Measurements from ENCODE around the gene HMCN2.

HMCN2 gene

DNA sequence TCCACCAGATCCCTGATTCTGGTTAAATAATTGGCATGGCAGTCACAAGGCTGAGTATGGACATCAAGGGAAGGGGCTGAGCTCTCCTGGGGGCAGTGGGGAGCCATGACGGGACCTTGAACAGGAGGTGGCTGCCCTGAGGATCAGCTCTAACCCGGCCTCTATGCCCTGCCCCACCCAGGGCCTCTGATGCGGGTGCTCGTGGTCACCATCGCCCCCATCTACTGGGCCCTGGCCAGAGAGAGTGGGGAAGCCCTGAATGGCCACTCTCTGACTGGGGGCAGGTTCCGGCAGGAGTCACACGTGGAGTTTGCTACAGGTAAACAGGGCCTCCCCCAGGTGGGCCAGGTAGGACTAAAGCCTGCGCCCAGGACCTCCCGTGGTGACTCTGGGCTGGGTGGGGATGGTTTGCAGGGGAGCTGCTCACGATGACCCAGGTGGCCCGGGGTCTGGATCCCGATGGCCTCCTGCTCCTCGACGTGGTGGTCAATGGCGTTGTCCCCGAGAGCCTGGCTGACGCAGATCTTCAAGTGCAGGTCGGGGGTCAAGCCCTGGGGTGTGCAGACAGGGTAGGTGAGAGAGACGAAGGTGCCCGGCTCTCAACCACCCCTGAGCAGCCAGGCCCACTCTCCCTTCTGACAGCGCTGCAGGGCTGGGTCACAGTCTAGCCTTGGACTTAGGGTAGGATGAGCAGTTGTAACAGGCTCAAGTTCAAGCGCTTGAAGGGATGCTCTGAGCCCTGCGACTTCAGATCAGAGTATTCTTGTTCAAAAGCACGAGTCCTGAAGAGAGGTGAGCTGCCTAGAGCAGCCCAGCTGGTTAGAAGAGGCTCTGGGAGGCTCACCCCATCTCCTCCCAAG, 159.3 kb downstream of the HMCN2 start:
- no peak overlapping the region for H3K4me3 ChIP-seq (ENCODE audit: low read depth, low read length)
- DNase-seq (ENCODE audit: low read depth): no peak
- TF ChIP-seq, protein P1, sequence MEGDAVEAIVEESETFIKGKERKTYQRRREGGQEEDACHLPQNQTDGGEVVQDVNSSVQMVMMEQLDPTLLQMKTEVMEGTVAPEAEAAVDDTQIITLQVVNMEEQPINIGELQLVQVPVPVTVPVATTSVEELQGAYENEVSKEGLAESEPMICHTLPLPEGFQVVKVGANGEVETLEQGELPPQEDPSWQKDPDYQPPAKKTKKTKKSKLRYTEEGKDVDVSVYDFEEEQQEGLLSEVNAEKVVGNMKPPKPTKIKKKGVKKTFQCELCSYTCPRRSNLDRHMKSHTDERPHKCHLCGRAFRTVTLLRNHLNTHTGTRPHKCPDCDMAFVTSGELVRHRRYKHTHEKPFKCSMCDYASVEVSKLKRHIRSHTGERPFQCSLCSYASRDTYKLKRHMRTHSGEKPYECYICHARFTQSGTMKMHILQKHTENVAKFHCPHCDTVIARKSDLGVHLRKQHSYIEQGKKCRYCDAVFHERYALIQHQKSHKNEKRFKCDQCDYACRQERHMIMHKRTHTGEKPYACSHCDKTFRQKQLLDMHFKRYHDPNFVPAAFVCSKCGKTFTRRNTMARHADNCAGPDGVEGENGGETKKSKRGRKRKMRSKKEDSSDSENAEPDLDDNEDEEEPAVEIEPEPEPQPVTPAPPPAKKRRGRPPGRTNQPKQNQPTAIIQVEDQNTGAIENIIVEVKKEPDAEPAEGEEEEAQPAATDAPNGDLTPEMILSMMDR (IDR thresholded peaks at IDR 0.05; ENCODE audit: low read depth, low read length, missing control alignments): no peak

DNA sequence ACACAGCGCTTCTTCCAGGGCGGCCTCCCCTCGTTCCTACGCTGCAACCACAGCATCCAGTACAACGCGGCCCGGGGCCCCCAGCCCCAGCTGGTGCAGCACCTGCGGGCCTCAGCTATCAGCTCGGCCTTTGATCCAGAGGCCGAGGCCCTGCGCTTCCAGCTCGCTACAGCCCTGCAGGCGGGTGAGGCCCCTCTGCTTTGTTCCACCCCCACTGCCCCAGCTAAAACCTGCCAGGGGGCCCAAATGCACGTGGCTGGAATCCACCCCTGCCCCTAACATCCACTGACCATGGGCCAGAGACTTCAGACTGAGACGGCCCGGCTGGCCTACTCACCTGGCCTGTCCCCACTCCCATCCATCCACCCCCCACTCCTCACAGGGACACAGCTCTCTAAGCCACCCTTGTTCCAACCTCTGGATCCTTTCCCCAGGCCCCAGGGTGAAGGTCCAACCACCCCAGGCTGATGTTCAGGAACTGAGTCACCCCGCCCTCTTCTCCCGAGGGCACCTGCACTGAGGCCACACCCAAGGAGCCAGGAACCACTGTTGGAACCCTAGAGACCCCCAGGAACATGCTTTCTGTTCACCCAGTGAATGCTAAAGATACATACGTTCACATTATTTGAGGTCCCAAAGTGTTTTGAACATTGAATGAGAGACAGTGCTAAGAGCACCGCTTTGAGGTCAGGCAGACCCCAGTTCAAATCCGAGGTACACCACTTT, 160.3 kb downstream of the HMCN2 start:
- TF ChIP-seq, protein P1 (IDR thresholded peaks at IDR 0.05; ENCODE audit: low read depth, low read length, missing control alignments): no peak
- DNase-seq (ENCODE audit: low read depth): no peak
- H3K4me3 ChIP-seq (ENCODE audit: low read depth, low read length): no peak overlapping the region

DNA sequence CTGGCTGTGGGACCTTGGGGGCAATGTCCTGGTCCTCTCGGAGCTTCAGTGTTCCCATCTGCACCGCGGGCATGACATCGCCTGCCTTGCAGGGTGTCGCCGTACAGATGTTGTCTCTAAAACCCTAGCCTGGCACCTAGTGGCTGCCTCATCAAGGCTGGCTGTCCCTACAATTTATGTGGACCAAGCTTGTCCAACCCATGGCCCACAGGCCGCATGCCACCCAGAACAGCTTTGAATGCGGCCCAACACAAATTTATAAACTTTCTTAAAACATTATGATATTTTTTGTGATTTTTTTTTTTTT, 160.9 kb downstream of the HMCN2 start:
- TF ChIP-seq, protein P1 (IDR thresholded peaks at IDR 0.05; ENCODE audit: low read depth, low read length, missing control alignments): no peak
- no peak overlapping the region for H3K4me3 ChIP-seq (ENCODE audit: low read depth, low read length)
- no peak for DNase-seq (ENCODE audit: low read depth)

DNA sequence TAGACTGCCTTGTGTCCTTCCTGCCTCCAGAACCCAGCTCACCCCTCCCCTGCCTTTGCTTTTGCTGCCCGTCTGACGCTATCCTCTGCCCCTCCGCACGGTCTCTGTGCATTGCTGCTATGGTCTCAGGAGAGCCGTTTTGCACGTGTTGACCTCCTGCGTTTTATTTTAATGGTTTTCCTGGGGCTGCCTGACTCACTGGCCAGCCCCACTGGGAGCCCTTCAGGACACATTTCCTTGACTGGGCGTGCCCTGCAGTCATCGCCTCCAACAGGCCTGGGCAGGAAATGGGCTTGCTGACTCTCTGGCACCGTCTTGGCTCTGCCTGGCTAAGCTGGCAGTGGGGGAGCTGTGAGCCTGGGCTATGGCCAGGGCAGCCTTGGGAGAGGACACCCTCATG, 161.3 kb downstream of the HMCN2 start:
- TF ChIP-seq, protein P1 (IDR thresholded peaks at IDR 0.05; ENCODE audit: low read depth, low read length, missing control alignments): no peak
- no peak overlapping the region for H3K4me3 ChIP-seq (ENCODE audit: low read depth, low read length)
- DNase-seq (ENCODE audit: low read depth): no peak

DNA sequence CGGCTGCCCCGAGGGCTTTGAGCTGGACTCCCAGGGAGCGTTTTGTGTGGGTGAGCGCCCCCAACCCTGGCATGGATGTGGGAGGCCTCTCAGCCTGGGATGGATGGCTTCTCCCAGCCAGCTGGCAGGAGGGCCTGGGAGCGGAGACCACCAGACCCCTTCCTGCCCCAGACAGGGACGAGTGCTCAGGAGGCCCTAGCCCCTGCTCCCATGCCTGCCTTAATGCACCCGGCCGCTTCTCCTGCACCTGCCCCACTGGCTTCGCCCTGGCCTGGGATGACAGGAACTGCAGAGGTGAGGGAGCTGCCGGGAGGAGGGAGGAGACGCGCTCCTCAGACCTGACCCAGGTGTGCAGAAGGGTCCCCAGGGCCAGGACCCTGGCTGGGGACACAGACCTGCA, 161.8 kb downstream of the HMCN2 start:
- TF ChIP-seq, protein P1 (IDR thresholded peaks at IDR 0.05; ENCODE audit: low read depth, low read length, missing control alignments): no peak
- no peak for DNase-seq (ENCODE audit: low read depth)
- no peak overlapping the region for H3K4me3 ChIP-seq (ENCODE audit: low read depth, low read length)

DNA sequence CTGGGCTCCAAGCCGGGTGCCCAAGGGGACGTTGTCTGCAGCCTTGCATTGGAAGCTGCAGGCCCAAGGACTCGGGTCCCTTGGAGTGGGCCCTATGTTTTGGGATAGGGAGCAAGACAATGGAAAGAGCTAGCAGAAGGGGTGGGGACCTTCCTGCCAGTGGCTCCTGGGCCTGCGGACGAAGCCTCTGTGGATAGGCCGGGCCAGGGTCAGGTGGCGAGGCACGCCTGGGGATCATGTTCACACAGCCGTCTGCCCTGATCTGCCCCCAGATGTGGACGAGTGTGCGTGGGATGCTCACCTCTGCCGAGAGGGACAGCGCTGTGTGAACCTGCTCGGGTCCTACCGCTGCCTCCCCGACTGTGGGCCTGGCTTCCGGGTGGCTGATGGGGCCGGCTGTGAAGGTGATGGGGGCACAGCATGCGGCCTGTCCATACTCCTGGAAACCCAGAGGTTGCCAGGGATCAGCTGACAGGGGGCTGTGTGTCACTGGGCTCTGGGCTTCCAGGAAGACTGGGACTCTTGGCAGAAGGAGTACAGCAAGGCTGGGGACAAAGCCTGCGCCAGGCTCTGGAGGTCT, 162.6 kb downstream of the HMCN2 start:
- TF ChIP-seq, protein P1 (IDR thresholded peaks at IDR 0.05; ENCODE audit: low read depth, low read length, missing control alignments): no peak
- no peak for DNase-seq (ENCODE audit: low read depth)
- no peak overlapping the region for H3K4me3 ChIP-seq (ENCODE audit: low read depth, low read length)
